Dendritic cell treated with granulocyte-macrophage colony-stimulating factor and Interleukin-4, amounts not matched to agents 40 ng/mL and 50 ng/mL, for 4 days (primary cell): ENCODE results near the gene IL1RAPL1.
A peak's percentile ranks its signal among the peaks of the same experiment; 100 is the strongest.

Experiments used
- H3K27ac Mint-ChIP-seq: one replicate; pipeline ENCODE4 v1.8.0; 2022; ENCODE audit warnings: mild to moderate bottlenecking, mixed read lengths
- H3K27me3 Mint-ChIP-seq: one replicate; pipeline ENCODE4 v1.8.0; 2022; ENCODE audit warnings: mild to moderate bottlenecking, mixed read lengths
- H3K36me3 Mint-ChIP-seq: one replicate; pipeline ENCODE4 v1.8.0; 2022; ENCODE audit warnings: low read depth, mixed read lengths
- H3K4me1 Mint-ChIP-seq: one replicate; pipeline ENCODE4 v1.8.0; 2022; ENCODE audit warnings: low read depth, mixed read lengths
- H3K4me3 Mint-ChIP-seq: one replicate; pipeline ENCODE4 v1.8.0; 2022; ENCODE audit warnings: mild to moderate bottlenecking, moderate library complexity, mixed read lengths
- H3K9me3 Mint-ChIP-seq: one replicate; pipeline ENCODE4 v1.8.0; 2022; ENCODE audit warnings: mixed read lengths
- intact Hi-C: fragments of 100-400 bp; cut with micrococcal nuclease; formaldehyde crosslinking; loops from one replicate; pipeline ENCODE4 v1.15.0; 2022

The IL1RAPL1 gene

DNA sequence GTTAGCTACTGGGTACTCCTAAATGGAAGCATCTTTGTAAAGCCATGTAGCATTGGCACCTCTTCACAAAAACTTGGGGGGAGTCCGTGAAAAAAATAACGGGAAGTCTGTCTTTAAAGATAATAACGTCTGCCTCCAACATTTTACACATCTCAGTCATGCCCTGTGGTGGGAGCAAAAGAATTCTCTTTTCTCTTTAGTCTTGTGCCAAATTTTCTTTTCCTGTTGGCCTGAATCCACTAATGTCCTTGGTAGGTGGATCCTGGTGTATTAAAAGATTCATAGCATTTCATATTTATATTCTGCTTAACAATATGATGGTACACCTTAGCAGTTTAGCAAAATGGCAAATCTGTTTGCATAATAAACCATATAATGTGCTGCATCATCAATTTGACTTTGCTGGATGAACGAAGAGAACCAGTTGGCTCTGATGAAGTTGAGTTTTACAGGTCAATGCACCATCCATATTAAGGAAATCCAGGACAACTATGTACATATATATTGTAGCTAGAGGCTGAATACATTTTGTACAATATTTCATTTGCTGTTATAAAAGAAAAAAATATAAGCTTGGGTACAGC is 881.8 kb downstream of the IL1RAPL1 start:
- no peaks in the 10 kb centered on the region for H3K4me1 Mint-ChIP-seq
- H3K36me3 Mint-ChIP-seq, result no peaks in the 10 kb centered on the region
- intact Hi-C loops, result no loop called here
- no peaks in the 10 kb centered on the region for H3K9me3 Mint-ChIP-seq
- H3K4me3 Mint-ChIP-seq, result no peak overlapping the region
- no peak overlapping the region for H3K27ac Mint-ChIP-seq
- no peaks in the 10 kb centered on the region for H3K27me3 Mint-ChIP-seq

DNA sequence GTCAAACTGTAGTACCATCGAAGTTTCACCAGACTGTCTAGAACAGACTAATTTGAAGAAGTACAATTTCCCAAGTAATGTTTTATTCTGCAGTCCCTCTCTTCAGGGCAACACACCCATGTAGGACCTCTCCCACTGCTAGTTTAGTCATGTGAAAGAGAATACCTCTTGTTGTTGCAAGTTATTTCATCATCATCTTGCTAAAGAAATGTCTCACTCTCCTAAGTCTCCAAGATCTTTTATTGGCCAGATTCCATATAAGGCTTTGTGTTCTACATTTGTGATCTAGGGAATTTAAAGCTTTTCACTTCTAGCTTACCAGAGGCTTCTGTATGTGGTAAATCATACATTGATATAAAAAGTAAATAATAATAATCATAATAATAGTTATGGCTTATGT is 882.8 kb downstream of the IL1RAPL1 start:
- intact Hi-C loops, result no loop called here
- no peak overlapping the region for H3K4me3 Mint-ChIP-seq
- H3K9me3 Mint-ChIP-seq, result no peaks in the 10 kb centered on the region
- no peak overlapping the region for H3K27ac Mint-ChIP-seq
- no peaks in the 10 kb centered on the region for H3K27me3 Mint-ChIP-seq
- no peaks in the 10 kb centered on the region for H3K36me3 Mint-ChIP-seq
- H3K4me1 Mint-ChIP-seq, result no peaks in the 10 kb centered on the region

DNA sequence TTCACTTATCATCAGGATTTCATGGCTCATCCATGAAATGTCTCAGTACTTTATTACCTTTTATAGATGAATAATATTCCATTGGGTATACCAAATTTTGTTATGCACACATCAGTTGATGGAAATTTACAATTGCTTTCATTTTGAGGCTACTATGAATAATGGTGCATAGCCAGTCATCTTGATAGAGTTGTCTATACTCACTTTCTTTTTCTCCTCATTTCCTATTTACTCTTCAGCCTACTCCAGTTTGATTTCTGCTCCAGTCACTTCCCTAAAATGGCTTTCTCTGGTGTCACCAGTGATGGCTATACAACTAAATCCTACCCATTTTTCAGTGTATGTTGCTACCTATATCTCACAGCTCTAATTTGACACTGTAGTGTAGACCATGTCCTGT is 884.6 kb downstream of the IL1RAPL1 start:
- Mint-ChIP-seq H3K36me3 (no peaks in the 10 kb centered on the region), H3K27ac (no peak overlapping the region), H3K9me3 (no peaks in the 10 kb centered on the region), H3K27me3 (no peaks in the 10 kb centered on the region), H3K4me1 (no peaks in the 10 kb centered on the region), H3K4me3 (no peak overlapping the region)
- intact Hi-C loops, result no loop called here

DNA sequence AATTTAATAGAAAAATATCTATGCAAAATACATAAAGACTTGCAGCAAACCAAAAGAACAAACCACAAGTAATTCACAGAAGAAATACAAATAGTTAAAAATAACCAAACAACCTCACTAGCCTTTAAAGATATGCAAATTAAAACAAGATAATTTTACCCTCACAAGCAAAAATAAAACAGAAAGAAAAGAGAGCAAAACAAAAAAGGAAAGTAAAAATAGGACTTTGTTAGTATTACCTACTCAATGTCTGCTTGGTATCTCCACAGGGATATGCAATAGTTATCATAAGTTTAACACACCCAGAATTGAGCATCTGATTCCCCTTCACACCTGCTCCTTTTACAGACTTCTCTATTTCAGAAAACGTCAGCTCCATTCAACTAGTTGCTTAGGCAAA is 890.6 kb downstream of the IL1RAPL1 start:
- peaks cover 6% of the 10 kb centered on the region for H3K27me3 Mint-ChIP-seq
- H3K36me3 Mint-ChIP-seq, result no peaks in the 10 kb centered on the region
- H3K9me3 Mint-ChIP-seq, result no peaks in the 10 kb centered on the region
- intact Hi-C loops, result no loop called here
- H3K4me3 Mint-ChIP-seq, result no peak overlapping the region
- peaks cover 7% of the 10 kb centered on the region for H3K4me1 Mint-ChIP-seq
- H3K27ac Mint-ChIP-seq, result no peak overlapping the region

DNA sequence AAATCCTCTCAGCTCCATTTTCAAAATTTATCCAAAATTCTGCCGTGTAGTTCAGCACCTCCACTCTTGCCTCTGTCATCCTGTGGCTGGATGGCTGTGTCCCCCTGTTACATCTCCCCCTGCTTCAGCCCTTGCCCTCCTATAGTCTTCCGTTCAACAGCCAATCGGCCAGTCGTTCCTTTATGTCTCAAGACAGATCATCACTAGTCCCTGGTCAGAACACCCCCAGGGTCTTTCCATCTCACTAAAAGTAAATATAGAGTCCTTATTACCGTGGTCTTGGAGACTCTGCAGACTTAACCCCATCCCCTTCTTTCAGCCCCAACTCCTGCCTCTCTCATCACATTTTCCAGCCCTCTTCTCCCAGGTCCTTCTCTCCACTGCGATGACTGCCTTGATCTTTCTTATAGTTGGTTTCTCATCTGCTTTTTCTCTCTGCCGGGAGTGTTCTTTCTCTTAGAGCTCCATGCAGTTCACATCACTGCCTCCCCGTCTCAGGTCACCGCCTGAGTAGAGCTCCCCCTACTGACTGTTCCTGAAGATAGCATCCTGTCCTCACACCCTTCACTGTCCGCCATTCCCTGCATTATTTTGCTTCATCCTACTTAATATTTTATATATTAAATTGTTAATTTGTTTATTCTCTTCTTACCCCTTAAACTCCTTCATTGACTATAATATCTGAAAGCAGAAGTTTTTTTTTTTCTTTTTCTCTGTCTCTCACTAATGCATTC is 891.3 kb downstream of the IL1RAPL1 start:
- peaks cover 6% of the 10 kb centered on the region for H3K27me3 Mint-ChIP-seq
- intact Hi-C loops, result no loop called here
- H3K4me3 Mint-ChIP-seq, result no peak overlapping the region
- H3K9me3 Mint-ChIP-seq, result no peaks in the 10 kb centered on the region
- H3K36me3 Mint-ChIP-seq, result no peaks in the 10 kb centered on the region
- no peak overlapping the region for H3K27ac Mint-ChIP-seq
- peaks cover 7% of the 10 kb centered on the region for H3K4me1 Mint-ChIP-seq

DNA sequence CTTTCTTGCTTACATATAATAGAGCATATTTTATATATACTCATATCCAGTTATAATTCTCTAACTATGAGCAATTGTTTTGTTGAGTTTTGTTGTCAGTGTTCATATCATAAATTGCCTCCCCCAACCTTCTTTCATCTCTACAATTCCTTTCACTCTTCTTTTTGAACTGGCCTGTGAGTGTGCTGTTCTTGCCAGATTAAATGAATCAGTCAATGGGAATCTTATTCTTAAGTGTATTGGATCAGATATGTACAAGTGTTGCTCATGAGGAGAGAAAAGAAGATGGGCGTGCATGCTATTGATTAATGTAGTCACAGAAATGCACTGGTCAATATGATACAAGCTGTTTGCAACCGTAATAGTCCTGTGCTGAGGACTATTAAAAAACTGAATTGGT is 900.0 kb downstream of the IL1RAPL1 start:
- Mint-ChIP-seq H3K27ac (no peak overlapping the region), H3K36me3 (no peaks in the 10 kb centered on the region), H3K27me3 (no peaks in the 10 kb centered on the region), H3K4me1 (peaks cover 23% of the 10 kb centered on the region), H3K4me3 (no peak overlapping the region), H3K9me3 (no peaks in the 10 kb centered on the region)
- intact Hi-C loops, result no loop called here

DNA sequence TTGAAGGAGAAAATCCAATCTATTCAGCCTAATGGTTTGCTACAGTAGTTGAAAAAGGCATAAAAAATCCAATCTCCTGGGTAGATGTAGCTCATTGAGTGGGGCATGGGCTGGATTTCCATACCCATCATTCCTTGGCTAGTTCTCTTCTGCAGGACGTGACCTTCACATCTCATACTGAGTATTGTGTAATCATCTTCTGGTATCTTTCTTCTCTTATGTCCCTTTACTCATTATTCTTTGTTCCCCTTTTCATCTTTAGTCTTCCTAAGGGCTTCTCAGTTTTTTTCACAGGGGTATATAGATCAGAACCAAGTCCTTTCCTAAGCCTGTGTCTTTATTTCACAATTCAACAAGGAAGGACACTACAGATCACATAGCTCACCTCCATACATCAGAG is 900.5 kb downstream of the IL1RAPL1 start:
- Mint-ChIP-seq H3K27me3 (no peaks in the 10 kb centered on the region), H3K4me3 (no peak overlapping the region), H3K36me3 (no peaks in the 10 kb centered on the region), H3K27ac (no peak overlapping the region), H3K4me1 (peaks cover 23% of the 10 kb centered on the region), H3K9me3 (no peaks in the 10 kb centered on the region)
- intact Hi-C loops, result no loop called here

DNA sequence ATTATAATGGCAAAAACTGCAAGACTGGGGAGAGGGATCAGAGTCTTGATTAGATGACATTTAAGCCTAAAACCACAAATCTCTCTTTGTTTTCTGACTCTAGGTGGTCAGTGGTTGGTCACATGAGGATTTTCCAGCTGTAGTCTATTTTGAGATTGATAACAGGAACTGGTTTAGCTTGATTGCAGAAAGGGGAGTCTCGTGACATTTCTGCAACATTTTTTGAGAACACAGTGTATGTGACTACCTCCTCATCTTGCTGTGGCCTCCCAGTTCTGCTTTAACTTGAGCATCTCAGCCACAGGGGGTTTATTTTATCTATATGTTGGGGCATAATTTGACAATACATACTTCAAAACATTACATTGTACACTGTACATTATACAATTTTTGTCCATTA is 901.7 kb downstream of the IL1RAPL1 start:
- H3K9me3 Mint-ChIP-seq, result no peaks in the 10 kb centered on the region
- peak overlapping the region; percentile 58 for H3K27ac Mint-ChIP-seq
- H3K36me3 Mint-ChIP-seq, result no peaks in the 10 kb centered on the region
- intact Hi-C loops, result no loop called here
- no peaks in the 10 kb centered on the region for H3K27me3 Mint-ChIP-seq
- peaks cover 23% of the 10 kb centered on the region for H3K4me1 Mint-ChIP-seq
- H3K4me3 Mint-ChIP-seq, result no peak overlapping the region

DNA sequence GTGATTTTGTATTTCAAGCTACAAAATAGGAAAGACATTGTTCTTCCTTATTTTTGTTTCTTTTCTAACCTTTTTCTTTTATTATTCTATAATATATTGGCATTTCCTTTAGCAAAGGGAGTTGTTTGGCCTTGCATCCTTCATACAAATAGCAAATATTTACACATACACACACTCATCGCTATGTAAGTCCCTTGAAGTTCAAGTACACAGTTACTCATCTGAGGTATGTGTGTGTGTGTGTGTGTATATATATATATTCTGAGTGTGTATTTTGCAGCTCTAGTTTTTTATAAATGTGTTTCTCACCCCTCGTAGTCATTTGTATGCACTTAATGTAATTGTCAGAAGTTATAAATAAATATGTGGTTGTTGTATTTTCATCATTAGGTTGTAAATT is 903.4 kb downstream of the IL1RAPL1 start:
- H3K27me3 Mint-ChIP-seq, result no peaks in the 10 kb centered on the region

DNA sequence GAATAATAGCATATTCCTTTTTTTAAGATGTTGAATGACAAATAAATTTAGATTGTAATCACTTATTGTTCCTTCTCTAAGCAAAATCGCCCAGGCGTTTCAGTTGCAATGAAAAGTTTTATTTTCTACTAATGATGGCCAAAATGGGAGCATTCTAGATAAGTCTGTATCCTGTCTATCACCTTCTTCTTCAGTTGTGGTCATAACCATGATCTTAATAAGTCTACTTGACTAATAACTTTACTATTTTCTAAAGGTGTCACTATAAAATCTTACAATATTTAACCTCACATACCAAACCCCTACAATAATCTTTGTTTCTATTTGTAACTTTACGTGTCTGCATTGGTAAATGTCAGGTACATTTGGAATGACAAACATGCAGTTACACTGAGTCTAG is 904.4 kb downstream of the IL1RAPL1 start:
- Mint-ChIP-seq H3K27ac (no peak overlapping the region), H3K27me3 (no peaks in the 10 kb centered on the region), H3K9me3 (no peaks in the 10 kb centered on the region), H3K4me1 (peaks cover 23% of the 10 kb centered on the region), H3K36me3 (no peaks in the 10 kb centered on the region), H3K4me3 (no peak overlapping the region)
- intact Hi-C loops, result no loop called here

More for the DNA sequence above, 903.4 kb downstream of the IL1RAPL1 start:
- Mint-ChIP-seq H3K4me3 (no peak overlapping the region), H3K36me3 (no peaks in the 10 kb centered on the region), H3K27ac (no peak overlapping the region), H3K9me3 (no peaks in the 10 kb centered on the region), H3K4me1 (peaks cover 23% of the 10 kb centered on the region)
- intact Hi-C loops, result no loop called here

DNA sequence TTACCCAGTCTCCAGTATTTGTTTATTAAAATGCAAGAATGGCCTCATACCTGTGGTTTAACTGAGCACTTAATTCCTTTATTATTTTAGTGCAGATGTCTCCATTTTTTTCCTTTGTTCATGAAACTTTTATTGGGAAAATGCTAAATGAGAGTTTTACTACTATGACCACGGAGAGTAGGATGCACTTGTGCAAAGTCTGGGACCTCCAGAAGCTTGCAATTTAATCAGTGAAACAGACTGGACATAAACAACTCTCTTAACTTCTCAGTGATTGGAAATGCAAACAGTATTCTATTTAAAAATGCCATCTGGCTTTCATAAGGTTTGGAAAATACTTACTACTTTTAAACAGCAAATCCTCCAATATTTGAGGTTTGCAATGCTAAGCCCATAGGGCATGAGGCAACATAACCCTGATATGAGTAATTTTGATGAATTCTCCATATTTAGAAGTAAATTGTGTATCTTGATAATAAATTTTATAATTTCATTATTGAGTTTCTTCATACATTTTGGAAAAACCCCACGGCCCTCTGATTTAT is 909.5 kb downstream of the IL1RAPL1 start:
- Mint-ChIP-seq H3K27ac (no peak overlapping the region), H3K36me3 (no peaks in the 10 kb centered on the region), H3K27me3 (no peaks in the 10 kb centered on the region), H3K4me1 (no peaks in the 10 kb centered on the region), H3K9me3 (no peaks in the 10 kb centered on the region), H3K4me3 (no peak overlapping the region)
- intact Hi-C loops, result no loop called here

DNA sequence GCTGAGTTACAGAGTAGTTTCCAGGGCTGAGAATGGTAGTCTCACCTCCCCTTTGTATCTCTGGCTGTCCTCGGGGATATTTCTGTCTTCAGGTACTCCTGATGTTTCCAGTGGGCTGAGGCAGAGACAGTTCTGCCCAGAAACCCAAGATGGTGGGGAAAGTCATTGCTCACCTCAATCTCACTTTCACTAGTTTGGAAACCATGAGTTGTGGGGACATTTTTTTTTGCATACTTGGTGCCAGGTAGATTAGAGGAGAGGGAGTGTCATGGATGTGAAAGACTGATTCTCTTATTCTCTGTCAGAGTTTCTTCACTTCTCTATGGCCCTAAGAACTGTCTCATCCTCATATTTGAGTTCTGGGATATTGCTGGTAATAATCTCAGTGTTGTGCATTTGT is 919.5 kb downstream of the IL1RAPL1 start:
- Mint-ChIP-seq H3K4me1 (no peaks in the 10 kb centered on the region), H3K9me3 (no peaks in the 10 kb centered on the region), H3K36me3 (no peaks in the 10 kb centered on the region), H3K4me3 (no peak overlapping the region), H3K27me3 (no peaks in the 10 kb centered on the region), H3K27ac (no peak overlapping the region)
- intact Hi-C loops, result no loop called here

DNA sequence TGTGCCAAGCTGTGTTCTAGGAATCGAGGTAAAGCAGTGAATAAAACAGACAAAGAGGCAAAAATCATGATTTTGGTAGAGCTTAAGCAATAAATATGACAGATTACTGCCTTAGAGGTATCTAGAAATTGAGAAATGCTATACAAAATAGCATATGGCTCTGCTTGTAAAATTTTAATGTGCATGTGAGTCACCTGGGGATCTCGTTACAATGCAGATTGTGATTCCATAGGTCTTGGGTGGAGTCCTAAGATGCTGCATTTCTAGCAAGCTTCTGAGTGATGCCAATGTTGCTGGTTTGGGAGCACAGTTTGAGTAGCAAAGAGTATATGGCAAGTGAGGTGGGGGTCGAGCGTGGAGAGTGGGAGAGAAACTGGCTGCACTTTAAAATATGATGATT is 930.9 kb downstream of the IL1RAPL1 start:
- H3K36me3 Mint-ChIP-seq, result no peaks in the 10 kb centered on the region
- peaks cover 5% of the 10 kb centered on the region for H3K4me1 Mint-ChIP-seq
- H3K27me3 Mint-ChIP-seq, result no peaks in the 10 kb centered on the region
- intact Hi-C loops, result no loop called here
- no peaks in the 10 kb centered on the region for H3K9me3 Mint-ChIP-seq
- H3K4me3 Mint-ChIP-seq, result no peak overlapping the region
- no peak overlapping the region for H3K27ac Mint-ChIP-seq

DNA sequence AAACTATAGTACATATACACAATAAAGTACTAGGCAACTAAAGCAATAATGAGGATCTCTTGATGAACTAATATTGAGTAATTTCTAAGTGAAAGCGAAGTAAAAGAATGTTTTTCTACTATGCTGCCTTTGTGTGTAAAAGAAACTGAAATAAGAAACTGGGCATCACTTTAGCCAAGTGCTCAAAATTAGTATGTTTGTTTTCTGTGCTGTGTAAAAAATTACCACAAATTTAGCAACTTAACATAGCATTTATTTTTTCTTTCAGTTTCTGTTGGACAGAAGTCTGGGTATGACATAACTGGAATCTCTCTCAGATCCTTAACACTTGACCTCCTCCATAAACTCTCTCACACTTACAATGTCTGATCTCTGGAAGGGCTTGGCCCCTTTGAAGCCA is 941.0 kb downstream of the IL1RAPL1 start:
- intact Hi-C loops, result no loop called here
- H3K27me3 Mint-ChIP-seq, result no peaks in the 10 kb centered on the region
- no peaks in the 10 kb centered on the region for H3K9me3 Mint-ChIP-seq
- no peak overlapping the region for H3K4me3 Mint-ChIP-seq
- no peaks in the 10 kb centered on the region for H3K4me1 Mint-ChIP-seq
- no peaks in the 10 kb centered on the region for H3K36me3 Mint-ChIP-seq
- no peak overlapping the region for H3K27ac Mint-ChIP-seq

DNA sequence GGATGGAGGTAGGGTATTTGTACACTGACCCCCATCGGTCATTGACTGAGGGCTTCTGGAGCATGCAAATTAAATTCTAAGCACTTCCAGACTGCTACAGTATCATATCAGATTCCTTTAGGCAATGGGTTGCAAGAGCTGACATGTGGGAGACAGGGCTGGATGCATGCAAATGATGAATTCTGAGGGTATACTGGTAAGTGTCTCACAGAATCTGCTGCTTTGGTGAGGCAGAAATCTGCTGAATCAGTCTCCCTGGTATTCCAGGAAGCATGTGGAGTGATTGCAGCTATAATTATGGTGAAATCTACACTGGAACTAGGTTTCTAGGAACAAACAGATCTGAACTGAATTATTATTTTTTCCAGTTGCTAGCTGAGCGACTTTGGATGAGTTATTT is 943.3 kb downstream of the IL1RAPL1 start:
- Mint-ChIP-seq H3K4me1 (no peaks in the 10 kb centered on the region), H3K36me3 (no peaks in the 10 kb centered on the region), H3K9me3 (no peaks in the 10 kb centered on the region), H3K4me3 (no peak overlapping the region), H3K27me3 (no peaks in the 10 kb centered on the region), H3K27ac (no peak overlapping the region)
- intact Hi-C loops, result no loop called here
